Measurements from ENCODE around the gene PRKCA. TPM values are rescaled to one million over a fixed set of nuclear protein-coding genes. Genes with fewer than 3 reads are reported as not detected.
A peak's percentile ranks its signal among the peaks of the same experiment; 100 is the strongest.

PRKCA gene
- total RNA-seq, 1 experiment from 2014 or later, result 29.5 TPM

GRCh38 chr17:66549731-66550207, 247.4 kb downstream of the PRKCA start:
- no peak for DNase-seq (ENCODE audit: low spot score)
- Mint-ChIP-seq H3K9me3 (peaks cover 29% of the 10 kb centered on the region), H3K27ac (peak overlapping the region; percentile 98), H3K4me3 (peak overlapping the region; percentile 39; the same call in 1 of the 2 replicates), H3K4me1 (peaks cover 42% of the 10 kb centered on the region), H3K27me3 (ENCODE audit: low read depth) (no peaks in the 10 kb centered on the region), H3K36me3 (peaks cover 20% of the 10 kb centered on the region)
- TF ChIP-seq MYBL2 (CRISPR knock-in tag; IDR thresholded peaks at IDR 0.05), result no peak
- peak; percentile 15; the same call in 1 of the 2 replicates for TF ChIP-seq ZNF423 (CRISPR knock-in tag; IDR thresholded peaks at IDR 0.05)
- TF ChIP-seq TEAD1 (CRISPR knock-in tag; IDR thresholded peaks at IDR 0.05), result peak; percentile 50; the same call in 1 of the 2 replicates
- CTCF ChIA-PET, result interaction anchor here (0.9 to 1.1 kb wide), 4 partner anchors 9 to 348 kb away, joined by 4 to 5 read pairs (median 5); no protein-coding TSS in a partner anchor
- ATAC-seq, result peak; percentile 78
- POLR2A ChIA-PET, result no interaction called here

DNA sequence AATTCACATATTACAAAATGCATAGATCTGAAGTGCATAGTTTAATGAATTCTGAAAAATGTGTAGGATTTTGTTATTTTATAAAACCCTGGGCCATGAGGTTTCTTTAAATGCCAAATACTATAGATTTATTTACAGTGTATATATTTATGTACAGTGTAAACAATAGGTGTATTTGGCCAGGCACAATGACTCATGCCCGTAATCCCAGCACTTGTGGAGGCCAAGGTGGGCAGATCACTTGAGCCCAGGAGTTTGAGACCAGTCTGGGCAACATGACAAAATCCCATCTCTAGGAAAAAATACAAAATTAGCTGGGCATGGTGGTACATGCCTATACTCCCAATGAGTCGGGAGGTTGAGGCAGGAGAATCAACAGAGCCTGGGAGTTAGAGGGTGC, 249.4 kb downstream of the PRKCA start:
- CTCF ChIA-PET, result no interaction called here
- POLR2A ChIA-PET, result no interaction called here
- Mint-ChIP-seq H3K9me3 (peaks cover 12% of the 10 kb centered on the region), H3K27ac (no peak overlapping the region), H3K27me3 (ENCODE audit: low read depth) (no peaks in the 10 kb centered on the region), H3K4me3 (no peak overlapping the region), H3K4me1 (peaks cover 49% of the 10 kb centered on the region), H3K36me3 (peaks cover 3% of the 10 kb centered on the region)
- ATAC-seq (no peak), DNase-seq (ENCODE audit: low spot score) (no peak)
- TF ChIP-seq HMGA2 (CRISPR knock-in tag; IDR thresholded peaks at IDR 0.05), result no peak
- TF ChIP-seq, protein P1, sequence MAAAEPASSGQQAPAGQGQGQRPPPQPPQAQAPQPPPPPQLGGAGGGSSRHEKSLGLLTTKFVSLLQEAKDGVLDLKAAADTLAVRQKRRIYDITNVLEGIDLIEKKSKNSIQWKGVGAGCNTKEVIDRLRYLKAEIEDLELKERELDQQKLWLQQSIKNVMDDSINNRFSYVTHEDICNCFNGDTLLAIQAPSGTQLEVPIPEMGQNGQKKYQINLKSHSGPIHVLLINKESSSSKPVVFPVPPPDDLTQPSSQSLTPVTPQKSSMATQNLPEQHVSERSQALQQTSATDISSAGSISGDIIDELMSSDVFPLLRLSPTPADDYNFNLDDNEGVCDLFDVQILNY (CRISPR knock-in tag; IDR thresholded peaks at IDR 0.05), result no peak

GRCh38 chr17:66552371-66552770, 250.0 kb downstream of the PRKCA start:
- no peak for DNase-seq (ENCODE audit: low spot score)
- ChIA-PET POLR2A (no interaction called here), CTCF (interaction anchor here (1.1 kb wide), 1 partner anchor 75 kb away, joined by 3 read pairs; no protein-coding TSS in a partner anchor)
- H3K27me3 Mint-ChIP-seq (ENCODE audit: low read depth), result no peaks in the 10 kb centered on the region
- H3K4me1 Mint-ChIP-seq, result peaks cover 46% of the 10 kb centered on the region
- peaks cover 3% of the 10 kb centered on the region; the same call in 1 of the 2 replicates for H3K36me3 Mint-ChIP-seq
- TF ChIP-seq, protein P2, sequence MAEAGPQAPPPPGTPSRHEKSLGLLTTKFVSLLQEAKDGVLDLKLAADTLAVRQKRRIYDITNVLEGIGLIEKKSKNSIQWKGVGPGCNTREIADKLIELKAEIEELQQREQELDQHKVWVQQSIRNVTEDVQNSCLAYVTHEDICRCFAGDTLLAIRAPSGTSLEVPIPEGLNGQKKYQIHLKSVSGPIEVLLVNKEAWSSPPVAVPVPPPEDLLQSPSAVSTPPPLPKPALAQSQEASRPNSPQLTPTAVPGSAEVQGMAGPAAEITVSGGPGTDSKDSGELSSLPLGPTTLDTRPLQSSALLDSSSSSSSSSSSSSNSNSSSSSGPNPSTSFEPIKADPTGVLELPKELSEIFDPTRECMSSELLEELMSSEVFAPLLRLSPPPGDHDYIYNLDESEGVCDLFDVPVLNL (CRISPR knock-in tag; IDR thresholded peaks at IDR 0.05; ENCODE audit: borderline replicate concordance, low read depth), result no peak
- TF ChIP-seq ATF1 (CRISPR knock-in tag; IDR thresholded peaks at IDR 0.05) (no peak), USF1 (CRISPR knock-in tag; IDR thresholded peaks at IDR 0.05) (no peak), AFF4 (CRISPR knock-in tag; IDR thresholded peaks at IDR 0.05; ENCODE audit: borderline replicate concordance) (no peak), TCF7 (CRISPR knock-in tag; IDR thresholded peaks at IDR 0.05; ENCODE audit: low read depth) (no peak), CREM (CRISPR knock-in tag; IDR thresholded peaks at IDR 0.05) (no peak)
- TF ChIP-seq, protein P3, sequence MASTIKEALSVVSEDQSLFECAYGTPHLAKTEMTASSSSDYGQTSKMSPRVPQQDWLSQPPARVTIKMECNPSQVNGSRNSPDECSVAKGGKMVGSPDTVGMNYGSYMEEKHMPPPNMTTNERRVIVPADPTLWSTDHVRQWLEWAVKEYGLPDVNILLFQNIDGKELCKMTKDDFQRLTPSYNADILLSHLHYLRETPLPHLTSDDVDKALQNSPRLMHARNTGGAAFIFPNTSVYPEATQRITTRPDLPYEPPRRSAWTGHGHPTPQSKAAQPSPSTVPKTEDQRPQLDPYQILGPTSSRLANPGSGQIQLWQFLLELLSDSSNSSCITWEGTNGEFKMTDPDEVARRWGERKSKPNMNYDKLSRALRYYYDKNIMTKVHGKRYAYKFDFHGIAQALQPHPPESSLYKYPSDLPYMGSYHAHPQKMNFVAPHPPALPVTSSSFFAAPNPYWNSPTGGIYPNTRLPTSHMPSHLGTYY (CRISPR knock-in tag; IDR thresholded peaks at IDR 0.05), result no peak
- TF ChIP-seq, protein P4, sequence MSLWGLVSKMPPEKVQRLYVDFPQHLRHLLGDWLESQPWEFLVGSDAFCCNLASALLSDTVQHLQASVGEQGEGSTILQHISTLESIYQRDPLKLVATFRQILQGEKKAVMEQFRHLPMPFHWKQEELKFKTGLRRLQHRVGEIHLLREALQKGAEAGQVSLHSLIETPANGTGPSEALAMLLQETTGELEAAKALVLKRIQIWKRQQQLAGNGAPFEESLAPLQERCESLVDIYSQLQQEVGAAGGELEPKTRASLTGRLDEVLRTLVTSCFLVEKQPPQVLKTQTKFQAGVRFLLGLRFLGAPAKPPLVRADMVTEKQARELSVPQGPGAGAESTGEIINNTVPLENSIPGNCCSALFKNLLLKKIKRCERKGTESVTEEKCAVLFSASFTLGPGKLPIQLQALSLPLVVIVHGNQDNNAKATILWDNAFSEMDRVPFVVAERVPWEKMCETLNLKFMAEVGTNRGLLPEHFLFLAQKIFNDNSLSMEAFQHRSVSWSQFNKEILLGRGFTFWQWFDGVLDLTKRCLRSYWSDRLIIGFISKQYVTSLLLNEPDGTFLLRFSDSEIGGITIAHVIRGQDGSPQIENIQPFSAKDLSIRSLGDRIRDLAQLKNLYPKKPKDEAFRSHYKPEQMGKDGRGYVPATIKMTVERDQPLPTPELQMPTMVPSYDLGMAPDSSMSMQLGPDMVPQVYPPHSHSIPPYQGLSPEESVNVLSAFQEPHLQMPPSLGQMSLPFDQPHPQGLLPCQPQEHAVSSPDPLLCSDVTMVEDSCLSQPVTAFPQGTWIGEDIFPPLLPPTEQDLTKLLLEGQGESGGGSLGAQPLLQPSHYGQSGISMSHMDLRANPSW (CRISPR knock-in tag; conservative IDR thresholded peaks at IDR 0.05; ENCODE audit: low read depth), result no peak
- TF ChIP-seq, protein P5, sequence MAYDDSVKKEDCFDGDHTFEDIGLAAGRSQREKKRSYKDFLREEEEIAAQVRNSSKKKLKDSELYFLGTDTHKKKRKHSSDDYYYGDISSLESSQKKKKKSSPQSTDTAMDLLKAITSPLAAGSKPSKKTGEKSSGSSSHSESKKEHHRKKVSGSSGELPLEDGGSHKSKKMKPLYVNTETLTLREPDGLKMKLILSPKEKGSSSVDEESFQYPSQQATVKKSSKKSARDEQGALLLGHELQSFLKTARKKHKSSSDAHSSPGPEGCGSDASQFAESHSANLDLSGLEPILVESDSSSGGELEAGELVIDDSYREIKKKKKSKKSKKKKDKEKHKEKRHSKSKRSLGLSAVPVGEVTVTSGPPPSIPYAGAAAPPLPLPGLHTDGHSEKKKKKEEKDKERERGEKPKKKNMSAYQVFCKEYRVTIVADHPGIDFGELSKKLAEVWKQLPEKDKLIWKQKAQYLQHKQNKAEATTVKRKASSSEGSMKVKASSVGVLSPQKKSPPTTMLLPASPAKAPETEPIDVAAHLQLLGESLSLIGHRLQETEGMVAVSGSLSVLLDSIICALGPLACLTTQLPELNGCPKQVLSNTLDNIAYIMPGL (CRISPR knock-in tag; IDR thresholded peaks at IDR 0.05), result no peak
- H3K9me3 Mint-ChIP-seq, result peaks cover 8% of the 10 kb centered on the region
- no peak for ATAC-seq
- H3K27ac Mint-ChIP-seq, result no peak overlapping the region
- H3K4me3 Mint-ChIP-seq, result no peak overlapping the region

Data from WTC11 (cell line).